ENCODE data around the gene CCDC188. TPM values are rescaled to one million over a fixed set of nuclear protein-coding genes. Genes with fewer than 3 reads are reported as not detected.

CCDC188 gene
- total RNA-seq, 2 donors from 2014 or later = not detected

GRCh38 chr22:20198557-20199319, 47.9 kb upstream of the CCDC188 start:
- peaks cover 16% of the 10 kb centered on the region for H3K4me1 ChIP-seq (ENCODE audit: control insufficient read depth, insufficient read depth, low read length)
- Mint-ChIP-seq H3K4me3 (no peak overlapping the region), H3K9me3 (no peaks in the 10 kb centered on the region), H3K27ac (no peak overlapping the region), H3K36me3 (ENCODE audit: low read depth) (no peaks in the 10 kb centered on the region), H3K4me1 (peaks cover 13% of the 10 kb centered on the region), H3K27me3 (ENCODE audit: insufficient read depth) (no peaks in the 10 kb centered on the region)
- no peak for DNase-seq
- 90 to 93% methylated on average over 6 to 10 of the region's 10 CpGs for WGBS, 2 experiments (ENCODE audit: insufficient coverage in 1 of 2, insufficient read length in 1 of 2)
- no peaks in the 10 kb centered on the region for H3K36me3 ChIP-seq (ENCODE audit: control insufficient read depth, insufficient read depth, low read length)
- no peak overlapping the region for H3K4me3 ChIP-seq (ENCODE audit: low read length)
- no peak overlapping the region for H3K9ac ChIP-seq (ENCODE audit: extremely low read depth, low read length, poor library complexity, severe bottlenecking)
- H3K27ac ChIP-seq (ENCODE audit: low read depth, low read length) = no peak overlapping the region
- TF ChIP-seq, protein P1, sequence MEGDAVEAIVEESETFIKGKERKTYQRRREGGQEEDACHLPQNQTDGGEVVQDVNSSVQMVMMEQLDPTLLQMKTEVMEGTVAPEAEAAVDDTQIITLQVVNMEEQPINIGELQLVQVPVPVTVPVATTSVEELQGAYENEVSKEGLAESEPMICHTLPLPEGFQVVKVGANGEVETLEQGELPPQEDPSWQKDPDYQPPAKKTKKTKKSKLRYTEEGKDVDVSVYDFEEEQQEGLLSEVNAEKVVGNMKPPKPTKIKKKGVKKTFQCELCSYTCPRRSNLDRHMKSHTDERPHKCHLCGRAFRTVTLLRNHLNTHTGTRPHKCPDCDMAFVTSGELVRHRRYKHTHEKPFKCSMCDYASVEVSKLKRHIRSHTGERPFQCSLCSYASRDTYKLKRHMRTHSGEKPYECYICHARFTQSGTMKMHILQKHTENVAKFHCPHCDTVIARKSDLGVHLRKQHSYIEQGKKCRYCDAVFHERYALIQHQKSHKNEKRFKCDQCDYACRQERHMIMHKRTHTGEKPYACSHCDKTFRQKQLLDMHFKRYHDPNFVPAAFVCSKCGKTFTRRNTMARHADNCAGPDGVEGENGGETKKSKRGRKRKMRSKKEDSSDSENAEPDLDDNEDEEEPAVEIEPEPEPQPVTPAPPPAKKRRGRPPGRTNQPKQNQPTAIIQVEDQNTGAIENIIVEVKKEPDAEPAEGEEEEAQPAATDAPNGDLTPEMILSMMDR (conservative IDR thresholded peaks at IDR 0.05) = no peak
- H3K9me3 ChIP-seq (ENCODE audit: control insufficient read depth, low read length) = no peaks in the 10 kb centered on the region
- no peaks in the 10 kb centered on the region for H3K27me3 ChIP-seq (ENCODE audit: control insufficient read depth, insufficient read depth, low read length, poor library complexity, severe bottlenecking)

DNA sequence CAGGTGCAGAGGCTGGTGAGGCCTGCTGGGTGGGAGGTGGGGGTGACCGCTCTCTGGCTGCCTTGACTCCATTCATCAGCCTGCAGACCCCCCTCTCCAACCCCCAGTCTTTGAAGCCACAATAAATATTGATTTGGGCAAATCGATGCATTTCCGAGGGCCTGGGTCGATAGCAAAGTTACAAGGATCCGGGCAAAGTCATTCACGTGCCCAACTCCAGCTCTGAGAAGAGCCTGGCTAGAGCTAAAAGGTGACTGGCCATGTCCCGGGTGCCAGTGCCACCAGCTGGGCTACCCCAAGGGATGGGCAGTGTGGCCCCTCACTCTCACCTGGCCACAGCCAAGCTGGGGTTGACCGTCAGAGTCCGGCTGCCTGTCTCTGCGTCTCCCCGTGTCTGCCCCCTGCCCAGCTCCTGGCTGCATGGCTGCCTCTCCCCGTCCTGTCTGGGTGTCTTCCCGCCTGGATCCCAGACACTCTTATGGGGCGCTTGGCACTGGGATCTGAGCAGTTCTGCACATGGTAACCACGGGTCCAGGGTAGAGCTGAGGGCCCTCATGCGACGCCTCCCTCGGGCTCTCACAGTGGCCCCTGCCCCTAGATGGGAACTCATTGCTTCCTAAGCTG, 46.7 kb upstream of the CCDC188 start:
- Histone ChIP-seq H3K9me3 (ENCODE audit: control insufficient read depth, low read length) (no peaks in the 10 kb centered on the region), H3K27ac (ENCODE audit: low read depth, low read length) (no peak overlapping the region), H3K4me3 (ENCODE audit: low read length) (no peak overlapping the region), H3K9ac (ENCODE audit: extremely low read depth, low read length, poor library complexity, severe bottlenecking) (no peak overlapping the region), H3K4me1 (ENCODE audit: control insufficient read depth, insufficient read depth, low read length) (peaks cover 4% of the 10 kb centered on the region), H3K27me3 (ENCODE audit: control insufficient read depth, insufficient read depth, low read length, poor library complexity, severe bottlenecking) (no peaks in the 10 kb centered on the region), H3K36me3 (ENCODE audit: control insufficient read depth, insufficient read depth, low read length) (no peaks in the 10 kb centered on the region)
- TF ChIP-seq, protein P1 (conservative IDR thresholded peaks at IDR 0.05) = no peak
- H3K36me3 Mint-ChIP-seq (ENCODE audit: low read depth) = no peaks in the 10 kb centered on the region
- H3K4me1 Mint-ChIP-seq = peaks cover 3% of the 10 kb centered on the region
- H3K4me3 Mint-ChIP-seq = no peak overlapping the region
- no peak overlapping the region for H3K27ac Mint-ChIP-seq
- 86 to 88% methylated on average over 12 to 18 of the region's 18 CpGs for WGBS, 2 experiments (ENCODE audit: insufficient coverage in 1 of 2, insufficient read length in 1 of 2)
- H3K27me3 Mint-ChIP-seq (ENCODE audit: insufficient read depth) = no peaks in the 10 kb centered on the region
- no peak for DNase-seq
- no peaks in the 10 kb centered on the region for H3K9me3 Mint-ChIP-seq

GRCh38 chr22:20196094-20196842, 45.4 kb upstream of the CCDC188 start:
- Histone ChIP-seq H3K9ac (ENCODE audit: extremely low read depth, low read length, poor library complexity, severe bottlenecking) (no peak overlapping the region), H3K36me3 (ENCODE audit: control insufficient read depth, insufficient read depth, low read length) (no peaks in the 10 kb centered on the region), H3K27me3 (ENCODE audit: control insufficient read depth, insufficient read depth, low read length, poor library complexity, severe bottlenecking) (no peaks in the 10 kb centered on the region), H3K4me3 (ENCODE audit: low read length) (no peak overlapping the region), H3K27ac (ENCODE audit: low read depth, low read length) (no peak overlapping the region), H3K4me1 (ENCODE audit: control insufficient read depth, insufficient read depth, low read length) (no peaks in the 10 kb centered on the region), H3K9me3 (ENCODE audit: control insufficient read depth, low read length) (no peaks in the 10 kb centered on the region)
- Mint-ChIP-seq H3K27me3 (ENCODE audit: insufficient read depth) (no peaks in the 10 kb centered on the region), H3K36me3 (ENCODE audit: low read depth) (no peaks in the 10 kb centered on the region), H3K9me3 (no peaks in the 10 kb centered on the region), H3K27ac (peak overlapping the region; percentile 55), H3K4me1 (no peaks in the 10 kb centered on the region), H3K4me3 (no peak overlapping the region)
- WGBS, 2 experiments (ENCODE audit: insufficient coverage in 1 of 2, insufficient read length in 1 of 2) = 86% methylated on average over 15 to 19 of the region's 19 CpGs
- no peak for DNase-seq
- TF ChIP-seq, protein P1 (conservative IDR thresholded peaks at IDR 0.05) = no peak
